ENCODE data around the gene SPOCK3.
A peak's percentile ranks its signal among the peaks of the same experiment; 100 is the strongest.

The SPOCK3 gene

DNA sequence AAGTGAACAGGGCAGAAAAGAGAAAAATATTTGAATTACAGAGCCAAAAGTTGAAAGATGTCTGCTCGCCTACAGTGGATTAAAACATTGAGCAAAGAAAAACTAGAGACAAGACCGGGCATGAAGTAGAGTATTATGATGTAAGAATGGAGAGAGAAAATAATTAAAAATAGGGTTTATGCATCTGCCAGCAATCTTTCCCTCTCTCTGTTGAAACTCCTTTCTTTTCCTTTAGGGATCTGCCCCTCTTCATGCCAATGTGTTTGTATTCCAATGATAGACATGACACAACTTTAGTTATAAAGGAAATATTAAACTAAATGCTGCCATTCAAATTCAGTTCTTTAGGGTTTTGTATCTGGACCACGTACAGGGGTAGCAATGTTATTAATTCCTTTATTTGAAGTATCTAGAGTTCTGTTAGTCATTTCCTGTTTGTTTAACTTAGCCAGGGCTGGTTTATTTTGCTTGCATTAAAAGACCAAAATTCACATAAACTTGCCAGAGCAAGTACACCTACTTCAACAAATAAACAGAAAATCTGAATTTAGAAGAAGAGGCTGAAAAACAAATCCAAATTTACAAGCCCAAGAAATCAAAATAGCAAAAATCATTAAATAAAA is 202.6 kb downstream of the SPOCK3 start:
- DNase-seq (ENCODE audit: low spot score), result no peak
- no peak overlapping the region for H3K4me3 ChIP-seq (ENCODE audit: severe bottlenecking)
- H3K36me3 ChIP-seq (ENCODE audit: low read depth), result no peaks in the 10 kb centered on the region
- TF ChIP-seq, protein P1, sequence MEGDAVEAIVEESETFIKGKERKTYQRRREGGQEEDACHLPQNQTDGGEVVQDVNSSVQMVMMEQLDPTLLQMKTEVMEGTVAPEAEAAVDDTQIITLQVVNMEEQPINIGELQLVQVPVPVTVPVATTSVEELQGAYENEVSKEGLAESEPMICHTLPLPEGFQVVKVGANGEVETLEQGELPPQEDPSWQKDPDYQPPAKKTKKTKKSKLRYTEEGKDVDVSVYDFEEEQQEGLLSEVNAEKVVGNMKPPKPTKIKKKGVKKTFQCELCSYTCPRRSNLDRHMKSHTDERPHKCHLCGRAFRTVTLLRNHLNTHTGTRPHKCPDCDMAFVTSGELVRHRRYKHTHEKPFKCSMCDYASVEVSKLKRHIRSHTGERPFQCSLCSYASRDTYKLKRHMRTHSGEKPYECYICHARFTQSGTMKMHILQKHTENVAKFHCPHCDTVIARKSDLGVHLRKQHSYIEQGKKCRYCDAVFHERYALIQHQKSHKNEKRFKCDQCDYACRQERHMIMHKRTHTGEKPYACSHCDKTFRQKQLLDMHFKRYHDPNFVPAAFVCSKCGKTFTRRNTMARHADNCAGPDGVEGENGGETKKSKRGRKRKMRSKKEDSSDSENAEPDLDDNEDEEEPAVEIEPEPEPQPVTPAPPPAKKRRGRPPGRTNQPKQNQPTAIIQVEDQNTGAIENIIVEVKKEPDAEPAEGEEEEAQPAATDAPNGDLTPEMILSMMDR (IDR thresholded peaks at IDR 0.05; ENCODE audit: poor library complexity, severe bottlenecking), result no peak
- peak overlapping the region; percentile 78 for H3K27ac ChIP-seq (ENCODE audit: poor library complexity, severe bottlenecking)
- H3K4me1 ChIP-seq (ENCODE audit: insufficient read depth, poor library complexity, severe bottlenecking), result peaks cover 27% of the 10 kb centered on the region
- H3K27me3 ChIP-seq (ENCODE audit: insufficient read depth, poor library complexity, severe bottlenecking), result no peaks in the 10 kb centered on the region
- peak; percentile 86 for ATAC-seq (ENCODE audit: low read depth)
- no peaks in the 10 kb centered on the region for H3K9me3 ChIP-seq (ENCODE audit: severe bottlenecking)

DNA sequence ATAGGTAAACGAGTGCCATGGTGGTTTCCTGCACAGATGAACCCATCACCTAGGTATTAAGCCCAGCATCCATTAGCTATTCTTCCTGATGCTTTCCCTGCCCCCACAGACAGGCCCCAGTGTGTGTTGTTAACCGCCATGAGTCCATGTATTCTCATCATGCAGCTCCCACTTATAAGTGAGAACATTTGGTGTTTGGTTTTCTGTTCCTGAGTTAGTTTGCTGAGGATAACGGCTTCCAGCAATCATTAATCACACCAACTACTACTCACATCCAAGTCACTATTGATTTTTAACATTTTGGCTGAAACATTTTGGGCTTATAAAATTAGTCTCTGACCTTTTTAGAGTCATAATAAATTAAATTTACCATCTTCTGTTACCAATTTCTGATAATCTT is 205.3 kb downstream of the SPOCK3 start:
- ATAC-seq (ENCODE audit: low read depth), result no peak
- no peak overlapping the region for H3K4me3 ChIP-seq (ENCODE audit: severe bottlenecking)

DNA sequence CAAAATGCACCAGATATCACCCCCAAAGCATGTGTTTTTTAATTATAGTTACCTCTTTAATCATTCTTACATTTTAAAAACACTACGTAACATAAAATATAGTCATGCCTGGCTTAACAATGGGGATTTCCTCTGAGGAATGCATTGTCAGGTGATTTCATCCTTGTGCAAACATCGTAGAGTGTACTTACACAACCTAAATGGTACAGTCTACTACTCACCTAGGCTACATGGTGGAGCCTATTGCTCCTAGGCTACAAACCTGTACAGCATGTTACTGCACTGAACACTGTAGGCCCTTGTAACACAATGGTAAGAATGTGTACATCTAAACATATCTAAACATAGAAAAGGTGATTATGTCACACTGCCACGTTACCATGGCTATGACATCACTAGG is 208.6 kb downstream of the SPOCK3 start:
- ATAC-seq (ENCODE audit: low read depth) (peak; percentile 94), DNase-seq (ENCODE audit: low spot score) (no peak)
- Histone ChIP-seq H3K4me1 (ENCODE audit: insufficient read depth, poor library complexity, severe bottlenecking) (peaks cover 10% of the 10 kb centered on the region), H3K27ac (ENCODE audit: poor library complexity, severe bottlenecking) (no peak overlapping the region), H3K4me3 (ENCODE audit: severe bottlenecking) (no peak overlapping the region), H3K36me3 (ENCODE audit: low read depth) (no peaks in the 10 kb centered on the region), H3K9me3 (ENCODE audit: severe bottlenecking) (no peaks in the 10 kb centered on the region), H3K27me3 (ENCODE audit: insufficient read depth, poor library complexity, severe bottlenecking) (no peaks in the 10 kb centered on the region)
- TF ChIP-seq, protein P1 (IDR thresholded peaks at IDR 0.05; ENCODE audit: poor library complexity, severe bottlenecking), result no peak

More for the DNA sequence above, 205.3 kb downstream of the SPOCK3 start:
- no peaks in the 10 kb centered on the region for H3K27me3 ChIP-seq (ENCODE audit: insufficient read depth, poor library complexity, severe bottlenecking)
- TF ChIP-seq, protein P1 (IDR thresholded peaks at IDR 0.05; ENCODE audit: poor library complexity, severe bottlenecking), result no peak
- H3K36me3 ChIP-seq (ENCODE audit: low read depth), result no peaks in the 10 kb centered on the region
- no peak overlapping the region for H3K27ac ChIP-seq (ENCODE audit: poor library complexity, severe bottlenecking)
- H3K9me3 ChIP-seq (ENCODE audit: severe bottlenecking), result no peaks in the 10 kb centered on the region
- peaks cover 37% of the 10 kb centered on the region for H3K4me1 ChIP-seq (ENCODE audit: insufficient read depth, poor library complexity, severe bottlenecking)
- DNase-seq (ENCODE audit: low spot score), result no peak

DNA sequence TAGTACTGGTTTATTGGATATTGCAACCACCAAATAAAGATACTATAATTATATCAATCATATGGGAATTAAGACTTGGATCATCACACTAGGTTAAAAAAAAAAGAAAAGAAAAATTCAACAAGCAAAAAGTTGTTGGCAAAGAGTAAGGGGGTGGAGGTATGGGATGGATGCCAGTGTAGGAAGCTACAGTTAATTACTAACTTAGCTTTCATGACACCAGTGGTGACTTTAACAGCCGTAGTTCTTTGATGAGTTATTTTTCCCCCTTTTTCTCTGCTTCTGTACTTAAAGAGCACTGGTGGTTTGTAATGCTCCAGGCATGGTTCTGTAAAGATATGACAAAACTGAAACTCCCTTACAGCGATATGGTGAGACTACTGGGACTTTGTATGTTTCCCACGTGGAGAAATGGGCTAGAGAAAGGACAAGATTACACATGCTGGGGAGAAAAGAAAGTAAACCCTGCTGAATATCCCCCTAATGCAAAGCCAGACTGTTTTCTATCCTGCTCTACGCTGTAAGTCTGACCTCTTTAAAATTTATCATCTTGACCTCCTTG is 210.8 kb downstream of the SPOCK3 start:
- no peak overlapping the region for H3K4me3 ChIP-seq (ENCODE audit: severe bottlenecking)
- no peak overlapping the region for H3K27ac ChIP-seq (ENCODE audit: poor library complexity, severe bottlenecking)
- H3K4me1 ChIP-seq (ENCODE audit: insufficient read depth, poor library complexity, severe bottlenecking), result peaks cover 10% of the 10 kb centered on the region
- no peak for ATAC-seq (ENCODE audit: low read depth)
- TF ChIP-seq, protein P1 (IDR thresholded peaks at IDR 0.05; ENCODE audit: poor library complexity, severe bottlenecking), result no peak
- DNase-seq (ENCODE audit: low spot score), result no peak
- no peaks in the 10 kb centered on the region for H3K9me3 ChIP-seq (ENCODE audit: severe bottlenecking)
- no peaks in the 10 kb centered on the region for H3K36me3 ChIP-seq (ENCODE audit: low read depth)
- H3K27me3 ChIP-seq (ENCODE audit: insufficient read depth, poor library complexity, severe bottlenecking), result no peaks in the 10 kb centered on the region

DNA sequence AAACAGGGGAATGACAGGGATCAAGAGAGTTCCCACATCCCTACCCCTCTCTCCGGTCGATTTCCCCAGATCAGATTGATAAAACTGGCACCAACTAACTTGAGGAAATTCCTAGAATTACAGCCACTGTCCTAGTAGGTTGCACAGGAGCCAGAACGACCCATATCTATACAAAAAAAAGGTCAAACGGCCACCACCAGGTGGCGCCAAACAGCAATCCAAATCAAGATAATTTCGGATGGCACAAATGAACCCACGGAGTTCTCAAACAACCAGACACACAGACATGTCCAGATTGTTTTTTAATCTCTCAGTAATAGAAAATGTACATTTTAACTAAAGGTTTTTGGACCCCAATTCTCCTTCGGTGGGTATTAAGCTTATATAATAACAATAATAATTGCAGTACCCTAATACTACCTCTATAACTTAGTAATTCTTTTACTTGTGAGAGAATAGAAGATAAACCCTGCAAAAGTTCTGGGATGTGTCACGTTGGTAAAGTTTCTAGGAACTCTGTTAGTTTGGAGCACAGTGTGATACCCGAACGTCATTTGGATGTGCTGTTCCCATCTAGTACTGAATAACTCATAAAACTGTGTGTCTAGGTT is 212.6 kb downstream of the SPOCK3 start:
- H3K27ac ChIP-seq (ENCODE audit: poor library complexity, severe bottlenecking), result no peak overlapping the region

More for the DNA sequence above, 212.6 kb downstream of the SPOCK3 start:
- Histone ChIP-seq H3K27me3 (ENCODE audit: insufficient read depth, poor library complexity, severe bottlenecking) (no peaks in the 10 kb centered on the region), H3K4me3 (ENCODE audit: severe bottlenecking) (no peak overlapping the region), H3K36me3 (ENCODE audit: low read depth) (no peaks in the 10 kb centered on the region), H3K4me1 (ENCODE audit: insufficient read depth, poor library complexity, severe bottlenecking) (peaks cover 10% of the 10 kb centered on the region), H3K9me3 (ENCODE audit: severe bottlenecking) (no peaks in the 10 kb centered on the region)
- TF ChIP-seq, protein P1 (IDR thresholded peaks at IDR 0.05; ENCODE audit: poor library complexity, severe bottlenecking), result peak; percentile 91
- no peak for DNase-seq (ENCODE audit: low spot score)
- ATAC-seq (ENCODE audit: low read depth), result peak; percentile 55; the same call in 2 of the 3 replicates
